Lower leg skin (tissue), 3 donors: ENCODE results near the gene IFIT3.

Source experiments
- POLR2A ChIP-seq, 2 donors: fragments of 450-650 bp; IDR thresholded peaks; one replicate each; pipeline ENCODE4 v1.6.1; 2016 to 2017; ENCODE audit warnings: antibody characterized with exemption in 2 of 2, mild to moderate bottlenecking in 1 of 2, moderate library complexity in 1 of 2
- TF ChIP-seq, protein P1 (sequence below), 3 donors: fragments of 450-650 bp; IDR thresholded peaks; one replicate each; pipeline ENCODE4 v1.5.1; 2016; ENCODE audit warnings: antibody characterized with exemption in 3 of 3, mild to moderate bottlenecking in 3 of 3, moderate library complexity in 2 of 3

DNA sequence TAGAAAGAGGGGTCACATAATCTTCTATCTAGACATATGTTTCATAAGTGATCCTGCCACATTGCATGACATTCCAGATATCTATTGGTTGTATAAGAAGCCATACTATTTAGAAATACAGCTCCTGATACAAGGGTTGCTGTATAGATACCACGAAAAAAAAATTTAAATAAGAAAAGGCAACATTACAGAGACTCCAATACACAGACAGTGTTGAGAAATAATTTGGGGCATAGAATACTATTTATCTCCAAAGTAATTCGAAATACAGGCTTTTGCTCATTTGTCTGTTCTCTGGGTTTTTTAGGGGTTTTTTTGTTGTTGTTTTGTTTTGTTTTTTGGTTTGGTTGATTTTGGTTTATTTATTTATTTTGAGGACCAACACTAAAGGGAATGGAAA is 23.4 kb upstream of the IFIT3 start:
- TF ChIP-seq, protein P1, sequence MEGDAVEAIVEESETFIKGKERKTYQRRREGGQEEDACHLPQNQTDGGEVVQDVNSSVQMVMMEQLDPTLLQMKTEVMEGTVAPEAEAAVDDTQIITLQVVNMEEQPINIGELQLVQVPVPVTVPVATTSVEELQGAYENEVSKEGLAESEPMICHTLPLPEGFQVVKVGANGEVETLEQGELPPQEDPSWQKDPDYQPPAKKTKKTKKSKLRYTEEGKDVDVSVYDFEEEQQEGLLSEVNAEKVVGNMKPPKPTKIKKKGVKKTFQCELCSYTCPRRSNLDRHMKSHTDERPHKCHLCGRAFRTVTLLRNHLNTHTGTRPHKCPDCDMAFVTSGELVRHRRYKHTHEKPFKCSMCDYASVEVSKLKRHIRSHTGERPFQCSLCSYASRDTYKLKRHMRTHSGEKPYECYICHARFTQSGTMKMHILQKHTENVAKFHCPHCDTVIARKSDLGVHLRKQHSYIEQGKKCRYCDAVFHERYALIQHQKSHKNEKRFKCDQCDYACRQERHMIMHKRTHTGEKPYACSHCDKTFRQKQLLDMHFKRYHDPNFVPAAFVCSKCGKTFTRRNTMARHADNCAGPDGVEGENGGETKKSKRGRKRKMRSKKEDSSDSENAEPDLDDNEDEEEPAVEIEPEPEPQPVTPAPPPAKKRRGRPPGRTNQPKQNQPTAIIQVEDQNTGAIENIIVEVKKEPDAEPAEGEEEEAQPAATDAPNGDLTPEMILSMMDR (IDR thresholded peaks at IDR 0.05): no peak
- no peak for TF ChIP-seq POLR2A (IDR thresholded peaks at IDR 0.05)
